Measurements from ENCODE around the gene KCNIP3. TPM values are rescaled to one million over a fixed set of nuclear protein-coding genes. Genes with fewer than 3 reads are reported as not detected.

Gene KCNIP3
- total RNA-seq, 4 donors from 2014 or later = 5.2 to 20.4 (median 11.4) TPM

DNA sequence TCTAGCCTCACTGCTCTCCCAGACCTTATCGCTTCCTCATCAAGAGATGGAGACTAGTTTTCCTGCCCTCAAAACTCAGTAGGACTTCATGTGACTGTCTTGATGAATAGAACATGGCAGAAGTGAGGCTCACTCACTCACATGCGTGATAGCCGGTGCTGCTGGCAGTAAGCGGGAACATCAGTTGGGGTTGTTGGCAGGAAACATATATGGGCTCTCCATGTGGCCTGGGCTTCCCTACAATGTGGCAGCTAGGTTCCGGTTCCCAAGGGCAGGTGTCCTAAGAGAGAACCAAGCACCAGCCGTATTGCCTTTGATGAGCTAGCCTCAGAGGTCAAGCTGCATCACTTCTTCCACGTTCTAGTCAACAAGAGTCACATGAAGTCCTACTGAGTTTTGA, 90.2 kb downstream of the KCNIP3 start:
- DNase-seq (ENCODE audit: low spot score in 2 of 2) = peak in 1 of 2 donors; percentile 37
- no peak overlapping the region for H3K4me3 ChIP-seq (ENCODE audit: low read depth, poor library complexity, severe bottlenecking)
- TF ChIP-seq POLR2A (IDR thresholded peaks at IDR 0.05) = no peak
- TF ChIP-seq, protein P1, sequence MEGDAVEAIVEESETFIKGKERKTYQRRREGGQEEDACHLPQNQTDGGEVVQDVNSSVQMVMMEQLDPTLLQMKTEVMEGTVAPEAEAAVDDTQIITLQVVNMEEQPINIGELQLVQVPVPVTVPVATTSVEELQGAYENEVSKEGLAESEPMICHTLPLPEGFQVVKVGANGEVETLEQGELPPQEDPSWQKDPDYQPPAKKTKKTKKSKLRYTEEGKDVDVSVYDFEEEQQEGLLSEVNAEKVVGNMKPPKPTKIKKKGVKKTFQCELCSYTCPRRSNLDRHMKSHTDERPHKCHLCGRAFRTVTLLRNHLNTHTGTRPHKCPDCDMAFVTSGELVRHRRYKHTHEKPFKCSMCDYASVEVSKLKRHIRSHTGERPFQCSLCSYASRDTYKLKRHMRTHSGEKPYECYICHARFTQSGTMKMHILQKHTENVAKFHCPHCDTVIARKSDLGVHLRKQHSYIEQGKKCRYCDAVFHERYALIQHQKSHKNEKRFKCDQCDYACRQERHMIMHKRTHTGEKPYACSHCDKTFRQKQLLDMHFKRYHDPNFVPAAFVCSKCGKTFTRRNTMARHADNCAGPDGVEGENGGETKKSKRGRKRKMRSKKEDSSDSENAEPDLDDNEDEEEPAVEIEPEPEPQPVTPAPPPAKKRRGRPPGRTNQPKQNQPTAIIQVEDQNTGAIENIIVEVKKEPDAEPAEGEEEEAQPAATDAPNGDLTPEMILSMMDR (IDR thresholded peaks at IDR 0.05) = no peak
- intact Hi-C loops (cut with DNase I; ENCODE audit: low total_unique reads) = no loop called here
- WGBS, 2 donors = 84 to 85% methylated on average over 7 of the region's 7 CpGs

DNA sequence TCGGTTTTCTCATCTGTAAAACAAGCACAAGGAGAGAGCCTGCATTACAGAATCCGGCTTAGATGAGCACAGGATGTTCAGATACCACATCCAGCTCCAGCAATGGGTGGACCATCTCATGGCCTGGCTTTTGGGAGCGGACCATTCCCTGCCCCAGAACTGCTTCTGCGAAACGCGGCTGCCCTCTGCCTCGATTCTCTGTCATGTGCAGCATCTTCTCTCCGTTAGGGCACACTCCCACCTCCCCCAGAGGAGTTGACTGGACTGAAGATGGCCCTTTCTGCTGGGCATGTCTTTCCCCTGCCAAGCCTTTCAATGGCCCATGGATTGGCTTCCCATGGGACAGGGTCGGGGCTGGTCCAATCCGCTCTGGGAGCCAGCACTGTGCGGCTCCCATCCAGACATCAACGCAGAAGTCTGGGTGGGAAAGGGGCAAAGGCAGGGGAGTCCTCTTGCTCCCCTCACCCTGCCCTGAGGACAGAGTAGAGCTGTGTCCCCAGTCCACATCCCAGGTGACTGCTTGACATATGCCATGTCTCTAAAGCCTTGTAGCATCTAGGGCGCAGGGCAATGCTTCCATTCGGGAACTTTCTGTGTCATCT, 91.0 kb downstream of the KCNIP3 start:
- peak in 1 of 2 donors; percentile 75 for DNase-seq (ENCODE audit: low spot score in 2 of 2)
- 85 to 90% methylated on average over 13 to 14 of the region's 14 CpGs for WGBS, 2 donors
- intact Hi-C loops (cut with DNase I; ENCODE audit: low total_unique reads) = no loop called here
- H3K4me3 ChIP-seq (ENCODE audit: low read depth, poor library complexity, severe bottlenecking) = no peak overlapping the region
- TF ChIP-seq, protein P1 (IDR thresholded peaks at IDR 0.05) = no peak
- no peak for TF ChIP-seq POLR2A (IDR thresholded peaks at IDR 0.05)

DNA sequence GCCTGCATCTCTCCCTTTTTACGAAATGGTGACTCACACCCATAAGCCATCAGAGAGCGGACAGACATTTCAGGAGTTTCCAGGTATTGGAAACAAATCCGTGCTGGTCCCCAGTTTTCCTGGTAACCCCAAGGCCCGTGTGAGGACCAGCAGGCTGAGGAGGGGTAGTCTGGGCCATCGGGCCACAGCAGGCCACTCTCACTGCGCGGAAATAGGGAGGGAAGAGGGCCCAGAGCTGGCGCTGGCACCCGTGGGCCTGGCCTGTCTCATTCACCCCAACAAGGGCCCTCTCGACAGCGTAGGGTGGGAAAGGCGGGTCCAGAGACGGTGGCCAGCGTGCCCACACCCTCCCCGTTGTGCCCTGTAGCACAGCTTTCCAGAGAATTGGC, 91.7 kb downstream of the KCNIP3 start:
- no peak for DNase-seq (ENCODE audit: low spot score in 2 of 2)
- WGBS, 2 donors = 45 to 72% methylated on average over 9 to 15 of the region's 15 CpGs
- H3K4me3 ChIP-seq (ENCODE audit: low read depth, poor library complexity, severe bottlenecking) = no peak overlapping the region
- intact Hi-C loops (cut with DNase I; ENCODE audit: low total_unique reads) = no loop called here
- TF ChIP-seq, protein P1 (IDR thresholded peaks at IDR 0.05) = no peak
- TF ChIP-seq POLR2A (IDR thresholded peaks at IDR 0.05) = no peak

DNA sequence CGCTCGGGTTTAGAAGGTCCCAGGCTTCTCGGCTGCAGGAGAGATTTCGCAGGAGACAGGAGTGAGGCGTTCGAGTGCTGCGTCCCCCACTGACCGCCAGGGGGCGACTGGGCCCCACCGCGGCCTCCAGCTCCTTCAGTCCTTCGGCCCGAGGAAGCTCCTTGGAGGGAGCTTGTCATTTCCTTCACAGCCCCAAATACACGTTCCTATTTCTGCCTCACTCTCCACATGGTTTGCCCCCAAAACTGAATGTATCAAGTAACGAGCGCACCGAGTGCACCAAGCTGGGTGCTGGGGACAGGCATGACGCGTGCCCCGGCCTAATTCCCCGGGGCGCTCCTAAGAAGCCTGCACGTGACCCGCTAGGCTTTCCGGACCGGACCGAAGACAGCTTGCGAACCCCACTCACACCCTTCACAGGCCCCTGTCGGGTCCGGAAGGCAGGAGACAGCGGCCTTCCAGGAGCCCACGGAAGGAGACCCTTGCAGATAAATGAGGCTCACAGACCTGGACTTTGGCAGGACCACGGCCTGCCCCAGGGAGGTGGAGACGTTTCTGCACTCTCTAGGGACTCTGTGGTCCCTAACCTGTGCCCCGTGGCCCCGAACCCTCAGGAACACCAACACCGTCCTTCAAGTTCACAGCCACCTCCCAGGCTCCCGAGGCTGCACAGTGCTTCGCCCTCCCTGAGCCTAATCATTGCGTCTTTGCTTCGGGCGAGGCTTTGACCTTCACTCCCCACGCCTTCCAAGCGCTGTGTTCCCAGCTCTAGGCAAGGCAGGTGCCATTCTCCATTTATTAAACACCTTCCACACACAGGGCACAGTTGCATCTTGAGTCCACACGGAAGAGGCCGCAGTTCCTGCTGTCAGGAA, 92.3 kb downstream of the KCNIP3 start:
- TF ChIP-seq, protein P1 (IDR thresholded peaks at IDR 0.05) = no peak
- no peak for TF ChIP-seq POLR2A (IDR thresholded peaks at IDR 0.05)
- intact Hi-C loops (cut with DNase I; ENCODE audit: low total_unique reads) = no loop called here
- no peak overlapping the region for H3K4me3 ChIP-seq (ENCODE audit: low read depth, poor library complexity, severe bottlenecking)
- WGBS, 2 donors = 58 to 60% methylated on average over 43 to 44 of the region's 46 CpGs
- DNase-seq (ENCODE audit: low spot score in 2 of 2) = peak; percentile 46 to 89

DNA sequence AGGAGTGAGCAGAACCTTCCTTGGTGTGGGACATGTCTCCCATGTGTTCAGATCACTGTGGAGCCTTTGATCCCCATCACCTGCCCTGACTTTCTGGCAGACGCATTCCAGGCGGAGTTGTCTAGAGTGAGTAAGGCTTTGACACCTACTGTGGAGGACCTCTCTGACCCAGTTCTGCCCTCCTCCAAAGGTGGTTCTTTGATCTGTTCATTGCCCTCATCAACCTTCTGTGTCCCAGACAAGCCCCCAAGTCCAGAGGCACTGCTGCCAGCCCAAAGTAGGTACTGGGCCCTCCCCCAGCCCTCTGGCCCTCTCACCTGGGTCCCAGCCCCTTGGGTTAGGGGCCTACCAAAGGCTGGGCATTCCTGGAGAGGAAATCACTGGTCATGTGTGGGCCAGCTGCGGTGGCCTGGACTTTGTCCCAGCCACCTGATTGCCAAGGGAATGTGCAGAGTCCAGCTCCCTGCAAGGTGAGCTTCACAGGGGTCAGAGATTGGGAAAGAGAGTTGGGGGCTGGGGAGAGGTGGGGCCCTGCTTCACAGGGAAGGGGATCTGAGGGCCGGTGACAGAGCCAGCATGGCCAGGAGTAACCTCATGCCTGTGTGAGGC, 93.2 kb downstream of the KCNIP3 start:
- TF ChIP-seq, protein P1 (IDR thresholded peaks at IDR 0.05) = no peak
- no peak for TF ChIP-seq POLR2A (IDR thresholded peaks at IDR 0.05)
- WGBS, 2 donors = 83 to 86% methylated on average over 3 to 4 of the region's 4 CpGs
- no peak overlapping the region for H3K4me3 ChIP-seq (ENCODE audit: low read depth, poor library complexity, severe bottlenecking)
- peak in 1 of 2 donors; percentile 59 for DNase-seq (ENCODE audit: low spot score in 2 of 2)
- intact Hi-C loops (cut with DNase I; ENCODE audit: low total_unique reads) = no loop called here

Data from lower leg skin (tissue), 4 donors.